Non-pigmented ciliary epithelial cell (primary cell): ENCODE data around the gene EIF4E.
"Not testable (repeated sequence)": the region's sequence is repeated elsewhere in the genome, so short reads cannot be mapped to it uniquely, and the experiment has no call there.

Source experiments
- DNase-seq: peaks from one replicate; pipeline ENCODE4 v3.0.0-alpha.2; 2010; ENCODE audit warnings: low read depth

EIF4E gene

DNA sequence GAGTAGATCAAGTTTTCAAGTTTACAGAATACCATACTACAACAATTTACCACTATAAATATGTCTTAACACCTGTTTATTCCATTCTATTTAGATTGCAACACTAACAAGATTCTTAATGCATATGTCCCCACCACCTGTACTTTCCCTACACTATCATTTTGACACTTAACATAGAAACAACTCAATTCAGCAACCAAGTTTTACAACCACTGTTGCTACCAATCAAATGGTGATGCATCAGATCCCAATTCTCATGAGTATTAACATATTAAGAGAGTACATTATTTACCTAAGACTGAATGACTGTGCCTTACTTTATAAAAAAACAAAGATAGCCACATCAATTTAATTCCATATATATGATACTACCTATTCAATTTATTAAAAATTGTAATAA, 49.4 kb downstream of the EIF4E start:
- DNase-seq, result no peak

DNA sequence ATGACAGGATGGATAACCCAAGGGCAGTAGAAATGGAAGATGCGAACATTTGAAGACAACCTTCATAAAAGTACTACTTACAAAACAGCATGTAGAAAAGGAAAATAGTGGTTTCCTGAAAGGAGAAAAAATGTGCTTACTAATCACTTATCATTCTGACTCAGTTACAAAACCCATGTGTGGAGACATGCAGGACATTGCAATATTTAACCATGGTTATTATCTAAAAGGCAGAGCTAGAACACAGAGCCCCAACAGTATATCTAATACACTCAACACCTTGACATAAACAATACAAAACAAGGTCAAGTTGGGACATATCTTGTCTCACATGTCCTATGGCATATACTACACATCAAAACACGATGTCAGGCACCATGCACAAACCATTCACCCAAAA, 55.9 kb downstream of the EIF4E start:
- peak; percentile 24 for DNase-seq

DNA sequence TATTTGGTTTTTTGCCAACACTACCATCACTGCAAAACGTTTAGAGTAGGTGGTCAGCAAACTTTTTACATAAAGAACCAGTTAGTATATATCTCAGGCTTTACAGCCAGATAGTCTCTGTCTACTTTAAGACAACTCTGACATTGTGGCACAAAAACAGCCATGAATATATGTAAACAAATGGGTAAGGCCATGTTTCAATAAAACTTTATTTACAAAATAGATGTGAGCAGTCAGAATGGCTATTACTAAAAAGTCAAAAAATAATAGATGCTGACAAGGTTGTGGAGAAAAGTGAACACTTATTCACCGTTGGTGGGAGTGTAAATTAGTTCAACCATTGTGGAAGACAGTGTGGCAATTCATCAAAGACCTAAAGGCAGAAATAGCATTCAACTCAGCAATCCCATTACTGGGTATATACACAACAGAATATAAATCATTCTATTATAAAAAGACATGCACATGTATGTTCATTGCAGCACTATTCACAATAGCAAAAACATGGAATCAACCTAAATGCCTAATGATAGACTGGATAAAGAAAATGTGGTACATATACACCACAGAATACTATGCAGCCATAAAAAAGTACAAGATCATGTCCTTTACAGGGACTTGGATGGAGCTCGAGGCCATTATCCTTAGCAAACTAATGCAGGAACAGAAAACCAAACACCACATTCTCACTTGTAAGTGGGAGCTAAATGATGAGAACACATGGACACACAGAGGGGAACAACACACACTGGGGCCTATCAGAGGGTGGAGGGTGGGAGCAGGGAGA, 56.6 kb downstream of the EIF4E start:
- DNase-seq, result not testable (repeated sequence)

DNA sequence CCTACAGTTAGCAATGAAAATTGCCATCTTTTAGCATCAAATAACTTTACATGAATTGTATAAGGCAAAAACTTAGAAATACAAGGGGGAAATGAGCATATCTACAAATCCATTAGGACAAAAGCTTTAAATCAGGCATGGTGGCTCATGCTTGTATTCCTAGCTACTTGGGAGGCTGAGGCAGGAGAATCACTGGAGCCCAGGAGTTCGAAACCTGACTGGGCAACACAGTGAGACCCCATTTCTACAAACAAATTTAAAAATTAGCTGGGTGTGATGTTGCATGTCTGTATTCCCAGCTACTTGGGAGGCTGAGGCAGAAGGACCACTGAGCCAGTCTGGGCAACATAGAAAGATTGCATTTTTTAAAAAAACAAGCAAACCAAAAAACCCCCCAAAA, 61.3 kb downstream of the EIF4E start:
- DNase-seq, result no peak

DNA sequence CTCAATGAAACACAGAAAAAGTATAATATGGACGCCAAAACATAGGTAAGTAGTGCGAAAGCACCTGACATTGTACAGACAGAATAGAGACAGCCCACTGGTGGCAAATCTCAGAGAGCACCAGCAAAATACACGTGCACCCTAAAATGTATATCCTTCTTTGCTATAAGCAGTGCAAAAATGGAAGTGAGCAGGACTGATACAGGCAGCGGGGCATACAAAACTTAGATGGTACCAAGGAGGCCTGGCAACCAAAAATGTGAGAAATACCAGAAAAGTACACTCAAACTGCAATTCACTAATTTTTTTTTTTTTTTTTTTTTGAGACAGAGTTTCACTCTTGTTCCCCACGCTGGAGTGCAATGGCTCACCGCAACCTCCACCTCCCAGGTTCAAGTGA, 63.9 kb downstream of the EIF4E start:
- DNase-seq, result no peak

DNA sequence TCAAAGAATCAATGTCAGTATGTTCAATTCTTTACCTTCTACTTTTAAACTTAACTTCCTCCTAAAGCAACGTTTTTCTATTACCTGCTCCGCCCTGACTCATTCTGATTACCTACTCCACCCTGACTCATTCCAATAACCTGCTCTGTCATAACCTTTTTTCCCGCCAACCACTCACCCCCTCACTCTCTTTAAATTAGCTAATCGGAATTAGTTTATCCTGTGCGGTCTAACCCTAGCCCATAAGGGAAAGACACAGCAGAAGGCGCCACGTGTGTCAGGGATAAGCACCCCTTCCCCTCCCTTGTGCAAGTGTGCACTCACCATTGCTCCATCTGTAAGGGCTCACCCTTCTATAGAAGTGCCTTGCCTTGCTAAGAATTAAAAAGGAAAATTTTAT, 64.4 kb downstream of the EIF4E start:
- DNase-seq, result no peak

DNA sequence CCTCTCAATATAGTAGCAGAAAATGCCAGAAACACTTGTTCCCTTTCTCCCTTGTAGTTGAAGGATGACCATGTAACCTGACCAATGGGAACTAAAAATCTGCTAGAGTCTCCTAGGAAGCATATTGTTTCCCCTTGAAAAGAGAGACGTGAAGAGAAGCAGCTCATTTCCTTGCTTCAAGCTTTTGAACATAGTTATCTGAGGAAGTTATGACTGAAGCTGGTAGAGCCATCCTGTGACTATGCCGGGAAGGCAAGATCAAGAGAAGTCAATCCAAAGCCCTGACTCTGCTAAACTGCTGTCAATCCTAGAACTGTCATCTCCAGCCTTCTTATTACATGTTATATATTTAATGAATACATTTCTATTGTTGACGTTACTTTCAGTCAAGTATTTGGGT, 66.6 kb downstream of the EIF4E start:
- DNase-seq, result no peak

DNA sequence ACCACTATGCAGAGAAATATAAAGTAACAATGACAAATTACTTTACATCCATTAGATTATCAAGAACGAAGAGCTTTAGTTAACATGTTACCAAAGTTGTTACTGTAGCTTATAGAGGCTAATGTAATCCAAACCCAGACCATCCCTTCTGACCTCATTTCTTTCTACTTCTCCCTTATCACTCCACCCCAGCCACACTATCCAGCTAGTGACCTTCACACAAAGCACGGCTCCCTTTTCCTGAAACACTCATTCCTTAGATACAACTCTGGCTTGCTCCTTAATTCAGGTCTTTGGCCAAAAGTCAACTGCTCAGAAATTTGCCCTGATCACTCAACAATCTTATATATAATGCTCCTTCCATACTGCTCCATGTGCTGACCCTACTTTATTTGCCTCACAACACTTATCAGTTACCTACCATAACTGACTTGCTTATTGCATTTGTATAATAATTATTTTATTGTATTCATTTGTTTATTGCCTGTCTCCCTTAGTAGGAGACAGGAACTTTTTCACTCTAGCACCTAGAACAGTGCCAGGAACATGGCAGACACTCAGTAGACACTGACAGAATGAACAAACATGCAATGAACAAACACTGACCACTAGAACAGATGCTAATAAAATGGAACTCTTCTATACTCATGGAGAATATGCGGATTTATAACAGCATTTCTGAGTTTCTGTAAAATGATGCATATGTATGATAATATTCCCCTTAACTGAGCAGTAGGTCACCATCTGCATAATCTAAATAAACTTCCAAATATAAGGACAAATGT, 67.6 kb downstream of the EIF4E start:
- no peak for DNase-seq

DNA sequence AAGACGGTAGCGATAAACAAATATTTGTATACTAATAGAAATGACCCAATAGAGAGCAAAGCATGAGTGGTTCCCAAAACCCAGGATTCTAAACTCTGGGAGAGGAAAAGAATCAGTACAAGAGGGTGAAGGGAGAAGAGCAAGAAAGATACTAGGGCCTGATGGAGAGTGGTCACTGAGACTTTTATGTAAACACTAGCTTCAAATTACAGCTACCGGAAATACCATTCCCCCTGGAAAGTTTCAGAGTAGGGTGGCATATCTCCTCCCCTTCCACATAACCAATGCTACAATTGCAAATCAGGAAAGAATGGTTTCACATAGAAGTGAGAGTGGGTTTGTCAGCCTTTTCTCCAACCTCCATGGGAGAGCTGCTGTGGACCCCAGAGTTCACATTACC, 77.1 kb downstream of the EIF4E start:
- DNase-seq, result peak; percentile 31

DNA sequence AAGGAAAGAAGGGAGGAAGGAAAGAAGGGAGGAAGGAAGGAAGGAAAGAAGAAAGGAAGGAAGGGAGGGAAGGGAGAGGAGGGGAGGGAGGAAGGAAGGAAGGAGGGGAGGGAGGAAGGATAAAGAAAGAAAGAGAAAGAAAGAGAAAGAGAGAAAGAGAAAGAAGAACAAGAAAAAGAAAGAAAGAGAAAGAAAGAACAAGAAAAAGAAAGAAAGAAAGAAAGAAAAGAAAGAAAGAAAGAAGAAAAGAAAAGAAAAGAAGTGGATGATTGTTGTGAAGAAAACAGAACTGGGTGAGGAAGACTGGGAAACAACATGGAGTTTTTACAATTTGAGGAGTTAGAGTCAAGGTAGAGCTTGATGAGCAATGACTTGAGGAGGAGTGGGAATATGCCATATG, 78.0 kb downstream of the EIF4E start:
- DNase-seq, result no peak

DNA sequence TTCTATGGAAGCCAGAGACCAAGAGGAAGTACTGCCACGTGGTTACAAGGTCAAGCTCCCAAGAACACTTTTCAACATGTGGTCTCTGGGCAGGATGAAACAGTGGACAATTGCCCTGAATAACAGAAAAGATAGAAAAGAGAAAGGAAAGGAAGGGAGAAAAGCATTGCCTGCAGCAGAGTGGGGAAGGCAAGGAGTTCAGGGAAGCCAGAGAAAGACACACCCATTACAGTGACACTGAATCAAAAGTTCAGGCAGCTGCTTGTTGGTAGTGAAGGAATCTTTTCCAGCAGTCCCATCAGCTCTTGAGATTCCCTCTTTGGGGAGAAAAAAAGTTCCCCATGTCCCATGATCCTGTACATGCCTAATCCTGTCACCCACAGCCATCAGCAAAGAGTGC, 80.5 kb downstream of the EIF4E start:
- DNase-seq, result no peak

DNA sequence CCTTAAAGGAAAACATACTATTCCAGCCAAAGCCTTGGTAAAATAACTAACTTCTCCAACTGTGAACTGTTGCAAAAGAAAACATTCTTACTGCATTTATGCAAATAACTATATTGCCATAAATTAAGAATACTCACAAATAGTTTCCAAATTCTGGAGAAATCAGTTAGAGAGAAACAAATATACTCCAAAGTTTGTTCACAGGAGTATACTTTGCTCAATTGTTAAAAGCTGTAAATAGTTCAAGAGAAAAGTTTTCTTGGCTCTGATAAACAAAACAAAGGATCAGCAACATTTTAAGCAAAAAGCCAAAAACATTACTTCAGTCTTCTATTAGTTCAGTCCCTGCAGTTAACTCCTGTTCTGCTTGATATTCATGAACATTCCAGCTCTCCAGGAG, 83.0 kb downstream of the EIF4E start:
- no peak for DNase-seq

DNA sequence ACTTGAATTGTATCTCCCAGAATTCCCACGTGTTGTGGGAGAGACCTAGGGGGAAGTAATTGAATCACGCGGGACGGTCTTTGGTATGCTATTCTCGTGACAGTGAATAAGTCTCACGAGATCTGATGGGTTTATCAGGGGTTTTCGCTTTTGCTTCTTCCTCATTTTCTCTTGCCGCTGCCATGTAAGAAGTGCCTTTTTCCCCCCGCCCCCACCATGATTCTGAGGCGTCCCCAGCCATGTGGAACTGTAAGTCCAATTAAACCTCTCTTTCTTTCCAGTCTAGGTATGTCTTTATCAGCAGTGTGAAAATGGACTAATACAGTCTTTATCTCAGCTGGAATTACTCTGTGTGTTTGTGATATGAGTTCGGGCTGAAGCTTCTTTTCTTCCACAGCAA, 86.0 kb downstream of the EIF4E start:
- DNase-seq, result not testable (repeated sequence)

DNA sequence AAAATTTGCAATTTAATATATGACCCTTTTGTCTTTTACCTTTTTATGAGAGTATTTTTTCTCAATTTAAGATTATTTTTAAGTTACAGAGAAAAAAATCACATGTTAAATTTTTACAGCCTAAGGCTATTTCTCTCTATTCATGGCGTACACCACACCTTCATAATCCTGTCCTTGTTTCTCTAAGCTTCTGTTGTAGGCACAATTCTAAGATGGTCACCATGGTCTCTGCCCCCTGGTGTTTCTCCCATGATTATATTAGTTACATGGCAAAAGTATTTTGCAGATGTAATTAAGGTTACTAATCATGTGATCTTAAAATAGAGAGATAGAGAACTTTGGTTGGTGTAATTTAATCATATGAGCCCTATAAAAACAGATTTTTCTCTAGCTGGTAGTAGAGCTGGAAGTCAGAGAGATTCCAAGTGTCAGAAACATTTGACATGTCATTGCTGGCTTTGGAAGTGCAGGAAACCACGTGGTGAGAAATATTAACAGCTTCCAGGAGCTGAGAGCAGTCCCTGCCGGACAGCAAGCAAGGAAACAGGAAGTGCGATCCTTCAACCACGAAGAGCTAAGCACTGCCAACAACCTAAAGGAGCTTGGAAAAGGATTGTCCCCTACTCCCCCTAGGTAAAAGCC, 89.8 kb downstream of the EIF4E start:
- peak; percentile 13 for DNase-seq

DNA sequence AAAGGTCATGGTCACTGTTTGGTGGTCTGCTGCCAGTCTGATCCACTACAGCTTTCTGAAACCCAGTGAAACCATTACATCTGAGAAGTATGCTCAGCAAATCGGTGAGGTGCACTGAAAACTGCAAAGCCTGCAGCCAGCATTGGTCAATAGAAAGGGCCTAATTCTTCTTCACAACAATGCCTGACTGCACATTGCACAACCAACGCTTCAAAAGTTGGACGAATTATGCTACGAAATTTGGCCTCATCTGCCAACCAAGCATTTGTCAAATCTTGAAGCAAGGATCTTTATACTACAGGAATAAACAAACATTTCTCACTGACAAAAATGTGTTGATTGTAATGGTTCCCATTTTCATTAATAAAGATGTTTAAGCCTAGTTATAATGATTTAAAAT, 90.4 kb downstream of the EIF4E start:
- DNase-seq, result no peak

DNA sequence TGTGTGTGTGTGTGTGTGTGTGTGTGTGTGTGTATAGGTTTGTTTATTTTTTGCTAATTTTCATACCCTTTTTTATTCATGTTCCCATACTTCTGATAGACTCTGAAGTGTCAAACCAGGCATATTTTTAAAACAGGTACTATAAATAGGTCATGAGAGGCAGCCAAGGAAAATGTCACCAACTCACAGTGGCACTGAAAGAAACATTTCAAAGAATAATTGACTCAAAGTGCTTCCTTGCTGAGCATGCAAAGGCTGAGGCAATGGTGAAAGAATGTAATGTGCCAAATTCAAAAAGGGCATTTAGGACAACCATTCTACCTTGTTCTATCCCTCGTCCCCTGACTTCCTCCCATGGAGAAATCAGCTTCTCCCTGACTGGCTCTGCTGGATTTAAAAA, 95.5 kb downstream of the EIF4E start:
- DNase-seq, result no peak

DNA sequence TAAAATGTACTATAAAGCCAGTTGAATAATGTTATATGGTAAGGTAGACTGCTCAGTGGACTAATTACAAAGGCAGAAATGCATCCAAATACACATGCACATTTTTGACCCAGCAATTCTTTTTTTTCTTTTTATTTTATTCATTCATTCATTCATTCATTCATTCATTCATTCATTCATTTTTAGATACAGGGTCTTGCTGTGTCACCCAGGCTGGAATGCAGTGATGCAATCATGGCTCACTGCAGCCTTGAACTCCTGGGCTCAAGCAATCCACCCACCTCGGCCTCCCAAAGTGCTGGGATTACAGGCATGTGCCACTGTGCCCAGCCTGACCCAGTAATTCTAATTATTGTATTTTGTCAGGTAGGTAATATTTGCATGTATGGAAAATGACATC, 97.9 kb downstream of the EIF4E start:
- not testable (repeated sequence) for DNase-seq
